Measurements from ENCODE around the gene ITIH6. TPM values are rescaled to one million over a fixed set of nuclear protein-coding genes. Genes with fewer than 3 reads are reported as not detected.
"Not testable (repeated sequence)": the region's sequence is repeated elsewhere in the genome, so short reads cannot be mapped to it uniquely, and the experiment has no call there.

Gene ITIH6, protein sequence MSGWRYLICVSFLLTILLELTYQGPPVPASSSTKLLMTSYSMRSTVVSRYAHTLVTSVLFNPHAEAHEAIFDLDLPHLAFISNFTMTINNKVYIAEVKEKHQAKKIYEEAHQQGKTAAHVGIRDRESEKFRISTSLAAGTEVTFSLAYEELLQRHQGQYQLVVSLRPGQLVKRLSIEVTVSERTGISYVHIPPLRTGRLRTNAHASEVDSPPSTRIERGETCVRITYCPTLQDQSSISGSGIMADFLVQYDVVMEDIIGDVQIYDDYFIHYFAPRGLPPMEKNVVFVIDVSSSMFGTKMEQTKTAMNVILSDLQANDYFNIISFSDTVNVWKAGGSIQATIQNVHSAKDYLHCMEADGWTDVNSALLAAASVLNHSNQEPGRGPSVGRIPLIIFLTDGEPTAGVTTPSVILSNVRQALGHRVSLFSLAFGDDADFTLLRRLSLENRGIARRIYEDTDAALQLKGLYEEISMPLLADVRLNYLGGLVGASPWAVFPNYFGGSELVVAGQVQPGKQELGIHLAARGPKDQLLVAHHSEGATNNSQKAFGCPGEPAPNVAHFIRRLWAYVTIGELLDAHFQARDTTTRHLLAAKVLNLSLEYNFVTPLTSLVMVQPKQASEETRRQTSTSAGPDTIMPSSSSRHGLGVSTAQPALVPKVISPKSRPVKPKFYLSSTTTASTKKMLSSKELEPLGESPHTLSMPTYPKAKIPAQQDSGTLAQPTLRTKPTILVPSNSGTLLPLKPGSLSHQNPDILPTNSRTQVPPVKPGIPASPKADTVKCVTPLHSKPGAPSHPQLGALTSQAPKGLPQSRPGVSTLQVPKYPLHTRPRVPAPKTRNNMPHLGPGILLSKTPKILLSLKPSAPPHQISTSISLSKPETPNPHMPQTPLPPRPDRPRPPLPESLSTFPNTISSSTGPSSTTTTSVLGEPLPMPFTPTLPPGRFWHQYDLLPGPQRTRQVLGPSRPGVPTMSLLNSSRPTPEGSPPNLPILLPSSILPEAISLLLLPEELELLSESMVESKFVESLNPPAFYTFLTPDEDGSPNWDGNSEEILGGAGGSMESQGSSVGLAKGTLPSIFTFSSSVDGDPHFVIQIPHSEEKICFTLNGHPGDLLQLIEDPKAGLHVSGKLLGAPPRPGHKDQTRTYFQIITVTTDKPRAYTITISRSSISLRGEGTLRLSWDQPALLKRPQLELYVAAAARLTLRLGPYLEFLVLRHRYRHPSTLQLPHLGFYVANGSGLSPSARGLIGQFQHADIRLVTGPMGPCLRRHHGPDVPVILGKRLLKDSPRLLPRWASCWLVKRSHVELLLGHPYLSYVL
- total RNA-seq (under 1 TPM; 0.10 to 0.22 TPM), polyA plus RNA-seq (ENCODE audit: insufficient read length in 2 of 2) (under 1 TPM in 1 of 2 donors, not detected in 1; 0.09 TPM)
- long read RNA-seq, donor 1: 0 reads
- long read RNA-seq, donor 2: 0 reads
- long read RNA-seq, donor 3: 0 reads
- long read RNA-seq, donor 4, partial matches to known transcripts: 1,966 of 2,138 reads
- long read RNA-seq, donor 4, other reads (novel, unspliced or antisense): 172 of 2,138 reads

DNA sequence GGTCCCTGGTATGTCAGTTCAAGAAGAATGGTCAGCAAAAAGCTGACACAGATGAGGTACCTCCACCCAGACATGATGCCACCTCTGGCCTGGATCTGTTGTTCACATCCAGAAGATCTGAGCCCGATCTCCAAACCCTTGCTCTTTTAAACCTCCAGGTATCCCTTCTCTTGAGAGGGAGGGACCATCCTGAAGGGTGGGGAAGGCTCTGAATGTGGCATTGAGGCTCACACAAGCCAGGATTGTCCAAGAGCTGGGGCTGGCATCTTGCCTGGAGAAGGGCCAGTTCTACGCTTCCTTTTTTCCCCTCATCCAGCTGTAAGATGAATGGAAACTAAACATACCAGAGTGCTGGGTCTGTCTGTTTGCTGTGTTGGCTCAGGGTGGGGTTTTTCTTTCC is at the start of gene ITIH6:
Gene ITIH6, minus strand, starts transcription at position 119 of the 400 bp plus-strand sequence. Its CDS starts 45 bp downstream, at position 74.
- WGBS (ENCODE audit: insufficient coverage): no CpG with 5 or more reads among the region's 2 CpGs
- Histone ChIP-seq H3K27ac (ENCODE audit: low read depth, low read length) (no peak within 1 kb of the TSS), H3K27me3 (ENCODE audit: control insufficient read depth, insufficient read depth, low read length) (no peaks in the 10 kb centered on the region), H3K9me3 (ENCODE audit: control insufficient read depth, insufficient read depth, low read length) (no peaks in the 10 kb centered on the region), H3K4me1 (ENCODE audit: control insufficient read depth, insufficient read depth, low read length) (no peaks in the 10 kb centered on the region), H3K36me3 (ENCODE audit: control insufficient read depth, insufficient read depth, low read length) (no peaks in the 10 kb centered on the region), H3K4me3 (ENCODE audit: low read depth, low read length) (no peak within 1 kb of the TSS)
- peak in 2 of 6 donors; percentile 12 to 32 for DNase-seq (ENCODE audit: low read depth in 4 of 6, low spot score in 6 of 6)

DNA sequence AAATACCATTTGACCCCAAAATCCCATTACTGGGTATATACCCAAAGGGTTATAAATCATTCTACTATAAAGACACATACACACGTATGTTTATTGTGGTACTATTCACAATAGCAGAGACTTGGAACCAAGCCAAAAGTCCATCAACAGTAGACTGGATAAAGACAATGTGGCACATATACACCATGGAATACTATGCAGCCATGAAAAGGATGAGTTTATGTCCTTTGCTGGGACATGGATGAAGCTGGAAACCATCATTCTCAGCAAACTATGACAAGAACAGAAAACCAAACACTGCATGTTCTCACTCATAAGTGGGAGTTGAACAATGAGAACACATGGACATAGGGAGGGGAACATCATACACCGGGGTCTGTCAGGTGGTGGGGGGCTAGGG is 49.6 kb upstream of the ITIH6 start:
- not testable (repeated sequence) for DNase-seq (ENCODE audit: low read depth in 4 of 6, low spot score in 6 of 6); H3K36me3 ChIP-seq (ENCODE audit: control insufficient read depth, insufficient read depth, low read length); H3K4me3 ChIP-seq (ENCODE audit: low read depth, low read length); H3K27ac ChIP-seq (ENCODE audit: low read depth, low read length); H3K27me3 ChIP-seq (ENCODE audit: control insufficient read depth, insufficient read depth, low read length); H3K9me3 ChIP-seq (ENCODE audit: control insufficient read depth, insufficient read depth, low read length); H3K4me1 ChIP-seq (ENCODE audit: control insufficient read depth, insufficient read depth, low read length)
- no CpG with 5 or more reads among the region's 2 CpGs for WGBS (ENCODE audit: insufficient coverage)

DNA sequence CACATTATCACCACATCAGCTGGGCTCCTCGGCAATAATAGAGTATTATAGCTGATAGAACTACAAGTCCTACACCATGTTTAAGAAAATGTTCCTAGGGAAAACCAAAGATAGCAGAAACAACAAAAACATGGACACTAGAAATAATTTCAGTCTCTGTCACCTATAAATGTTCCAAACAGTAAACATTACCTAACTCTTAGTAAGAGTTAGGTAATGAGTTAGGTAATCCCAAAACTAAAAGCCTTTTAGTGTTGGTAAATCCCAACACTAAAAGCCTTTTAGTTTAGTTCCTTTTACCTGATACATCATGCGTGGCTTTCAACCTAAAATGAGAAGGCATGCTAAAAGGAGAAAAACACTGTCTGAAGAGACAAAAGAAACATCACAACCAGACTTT is 45.0 kb upstream of the ITIH6 start:
- no peak overlapping the region for H3K4me3 ChIP-seq (ENCODE audit: low read depth, low read length)
- no peaks in the 10 kb centered on the region for H3K36me3 ChIP-seq (ENCODE audit: control insufficient read depth, insufficient read depth, low read length)
- no peak for DNase-seq (ENCODE audit: low read depth in 4 of 6, low spot score in 6 of 6)
- no peak overlapping the region for H3K27ac ChIP-seq (ENCODE audit: low read depth, low read length)
- WGBS (ENCODE audit: insufficient coverage): no CpG with 5 or more reads among the region's 2 CpGs
- no peaks in the 10 kb centered on the region for H3K9me3 ChIP-seq (ENCODE audit: control insufficient read depth, insufficient read depth, low read length)
- no peaks in the 10 kb centered on the region for H3K27me3 ChIP-seq (ENCODE audit: control insufficient read depth, insufficient read depth, low read length)
- peaks cover 7% of the 10 kb centered on the region for H3K4me1 ChIP-seq (ENCODE audit: control insufficient read depth, insufficient read depth, low read length)

DNA sequence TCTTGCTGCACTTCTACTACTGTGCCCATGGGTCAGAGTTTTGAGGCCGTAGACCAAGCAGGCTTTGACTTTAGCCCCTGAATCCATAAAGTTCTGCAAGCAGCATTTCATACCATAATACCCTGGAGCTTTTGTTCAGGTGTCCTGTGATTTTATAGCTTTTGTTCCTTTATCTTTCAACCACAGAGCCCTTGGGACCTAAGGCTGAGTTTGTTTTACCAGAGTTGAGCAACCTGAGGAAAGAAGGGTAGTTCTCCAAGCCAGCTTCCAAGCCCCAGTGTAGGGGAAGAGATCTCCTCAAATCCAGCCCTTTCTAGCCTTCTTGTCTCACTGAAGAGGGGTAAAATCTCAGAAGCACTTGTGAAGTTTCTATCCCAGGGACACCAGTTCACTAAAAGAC is 44.6 kb upstream of the ITIH6 start:
- no CpG with 5 or more reads among the region's 1 CpG for WGBS (ENCODE audit: insufficient coverage)

DNA sequence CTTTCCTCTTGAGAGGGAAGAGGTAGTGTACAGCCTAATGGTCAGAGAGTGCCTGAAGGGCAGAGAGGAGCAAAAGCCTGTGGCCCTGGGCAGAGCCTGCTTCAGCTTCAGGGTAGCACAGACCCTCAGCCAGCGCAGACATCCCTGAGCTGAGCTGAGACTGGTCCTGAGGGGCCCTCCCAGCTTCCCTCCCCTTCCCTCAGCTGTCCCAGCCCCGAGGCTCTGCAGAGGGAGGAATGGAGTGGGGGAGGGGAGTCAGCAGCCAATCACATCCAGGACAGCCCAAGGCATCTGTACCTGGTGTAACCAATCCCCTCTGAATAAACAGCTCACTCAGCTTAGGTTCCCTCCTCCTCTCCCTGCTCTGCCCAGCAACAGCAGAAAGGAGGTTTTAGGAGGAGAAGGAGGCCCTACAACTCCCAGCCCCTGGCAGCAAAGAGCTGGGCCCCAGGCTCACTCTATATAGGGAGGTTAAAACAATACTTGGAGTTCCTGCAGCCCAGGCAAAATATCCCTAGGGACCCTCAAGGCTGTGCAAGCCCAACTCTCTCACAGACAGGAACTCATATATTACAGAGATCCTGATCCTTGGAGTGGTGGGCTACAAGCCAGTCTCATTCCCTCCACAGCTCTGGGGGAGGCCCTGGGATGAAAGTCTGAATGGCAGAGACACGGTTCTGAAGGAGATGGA is 43.3 kb upstream of the ITIH6 start:
- H3K4me3 ChIP-seq (ENCODE audit: low read depth, low read length); H3K9me3 ChIP-seq (ENCODE audit: control insufficient read depth, insufficient read depth, low read length); H3K36me3 ChIP-seq (ENCODE audit: control insufficient read depth, insufficient read depth, low read length); H3K4me1 ChIP-seq (ENCODE audit: control insufficient read depth, insufficient read depth, low read length); H3K27me3 ChIP-seq (ENCODE audit: control insufficient read depth, insufficient read depth, low read length): not testable (repeated sequence)
- peak overlapping the region; percentile 61 for H3K27ac ChIP-seq (ENCODE audit: low read depth, low read length)
- peak in 2 of 6 donors; percentile 23 to 39 for DNase-seq (ENCODE audit: low read depth in 4 of 6, low spot score in 6 of 6)
- WGBS (ENCODE audit: insufficient coverage): 29% methylated on average over 1 of the region's 3 CpGs

More for the DNA sequence above, 44.6 kb upstream of the ITIH6 start:
- peaks cover 7% of the 10 kb centered on the region for H3K4me1 ChIP-seq (ENCODE audit: control insufficient read depth, insufficient read depth, low read length)
- H3K4me3 ChIP-seq (ENCODE audit: low read depth, low read length): no peak overlapping the region
- H3K27ac ChIP-seq (ENCODE audit: low read depth, low read length): no peak overlapping the region
- DNase-seq (ENCODE audit: low read depth in 4 of 6, low spot score in 6 of 6): no peak
- H3K27me3 ChIP-seq (ENCODE audit: control insufficient read depth, insufficient read depth, low read length): no peaks in the 10 kb centered on the region
- no peaks in the 10 kb centered on the region for H3K36me3 ChIP-seq (ENCODE audit: control insufficient read depth, insufficient read depth, low read length)
- no peaks in the 10 kb centered on the region for H3K9me3 ChIP-seq (ENCODE audit: control insufficient read depth, insufficient read depth, low read length)

DNA sequence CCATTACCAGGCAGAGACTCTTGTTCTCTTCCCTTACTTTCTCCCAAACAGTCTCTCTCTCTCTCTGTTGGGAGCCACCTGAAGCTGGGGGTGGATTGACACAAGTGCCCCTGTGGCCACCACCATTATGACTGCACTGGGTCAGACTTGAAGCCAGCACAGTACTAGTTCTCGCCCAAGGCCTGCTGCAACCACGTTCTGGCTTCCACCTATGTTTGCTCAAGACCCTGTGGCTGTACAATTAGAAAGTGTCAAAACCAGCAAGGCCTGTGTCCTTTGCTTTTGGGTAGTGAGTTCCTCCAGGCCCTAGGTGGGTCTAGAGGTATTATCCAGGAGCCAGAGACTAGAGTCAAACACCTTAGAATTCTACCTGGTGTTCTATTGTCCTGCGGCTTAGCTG is 40.5 kb upstream of the ITIH6 start:
- no peaks in the 10 kb centered on the region for H3K36me3 ChIP-seq (ENCODE audit: control insufficient read depth, insufficient read depth, low read length)
- H3K4me1 ChIP-seq (ENCODE audit: control insufficient read depth, insufficient read depth, low read length): peaks cover 7% of the 10 kb centered on the region
- DNase-seq (ENCODE audit: low read depth in 4 of 6, low spot score in 6 of 6): no peak
- no peaks in the 10 kb centered on the region for H3K27me3 ChIP-seq (ENCODE audit: control insufficient read depth, insufficient read depth, low read length)
- 96% methylated on average over 3 of the region's 3 CpGs for WGBS (ENCODE audit: insufficient coverage)
- no peak overlapping the region for H3K4me3 ChIP-seq (ENCODE audit: low read depth, low read length)
- H3K9me3 ChIP-seq (ENCODE audit: control insufficient read depth, insufficient read depth, low read length): no peaks in the 10 kb centered on the region
- no peak overlapping the region for H3K27ac ChIP-seq (ENCODE audit: low read depth, low read length)

DNA sequence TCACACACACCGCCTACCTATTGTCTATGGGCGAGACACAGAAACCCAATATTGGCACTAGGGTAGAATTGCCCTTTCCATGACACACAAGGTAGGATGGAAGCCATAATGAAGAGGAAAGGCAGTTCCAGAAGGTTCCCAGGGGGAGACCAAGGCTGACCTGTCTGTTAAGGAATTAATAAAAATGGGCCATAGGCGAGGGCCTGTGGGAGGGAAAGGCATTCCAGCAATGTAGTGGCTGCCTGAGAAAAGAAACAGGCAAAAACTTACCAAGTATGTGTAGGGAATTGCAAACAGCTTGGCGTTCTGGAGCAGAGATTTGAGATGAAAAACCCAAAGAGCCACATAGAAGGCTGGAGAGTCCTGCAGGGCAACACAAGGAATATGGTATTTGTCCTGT is 28.5 kb upstream of the ITIH6 start:
- H3K36me3 ChIP-seq (ENCODE audit: control insufficient read depth, insufficient read depth, low read length): no peaks in the 10 kb centered on the region
- H3K27me3 ChIP-seq (ENCODE audit: control insufficient read depth, insufficient read depth, low read length): no peaks in the 10 kb centered on the region
- H3K27ac ChIP-seq (ENCODE audit: low read depth, low read length): no peak overlapping the region
- 51% methylated on average over 3 of the region's 4 CpGs for WGBS (ENCODE audit: insufficient coverage)
- H3K4me1 ChIP-seq (ENCODE audit: control insufficient read depth, insufficient read depth, low read length): peaks cover 4% of the 10 kb centered on the region
- H3K9me3 ChIP-seq (ENCODE audit: control insufficient read depth, insufficient read depth, low read length): no peaks in the 10 kb centered on the region
- H3K4me3 ChIP-seq (ENCODE audit: low read depth, low read length): no peak overlapping the region
- DNase-seq (ENCODE audit: low read depth in 4 of 6, low spot score in 6 of 6): no peak

DNA sequence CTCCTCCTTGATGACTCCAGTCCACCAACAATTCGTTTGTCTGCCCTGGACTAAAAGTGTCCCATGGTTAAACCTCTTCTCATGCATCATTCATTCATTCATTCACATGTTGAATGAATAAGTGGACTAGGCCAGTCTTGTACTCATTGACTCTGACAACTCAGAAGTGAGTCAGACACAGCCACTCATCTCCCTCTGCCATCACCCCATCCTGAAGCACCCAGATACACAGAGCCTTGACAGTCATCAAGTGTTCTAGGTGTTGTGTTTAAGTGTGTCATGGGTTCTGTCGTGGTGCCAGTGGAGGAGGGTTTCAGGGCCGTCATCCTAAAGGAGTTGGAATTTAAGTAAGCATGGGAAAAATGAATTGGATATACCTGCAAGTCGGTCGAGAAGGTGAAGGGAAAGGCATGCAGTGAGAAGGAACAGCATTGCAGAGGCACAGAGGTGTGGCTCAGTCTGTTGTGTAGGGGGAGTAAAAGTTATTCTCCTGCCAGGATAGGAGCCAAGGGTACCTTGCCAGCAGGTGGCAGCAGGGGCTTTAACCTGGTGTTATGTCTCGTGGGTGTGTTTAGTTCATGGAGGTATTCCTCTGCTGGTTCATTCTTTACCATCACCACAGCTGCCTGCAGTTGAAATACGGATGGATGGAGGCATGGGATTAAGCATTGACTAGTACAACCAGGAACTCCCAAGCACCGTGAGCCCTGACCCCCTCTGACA is 27.8 kb upstream of the ITIH6 start:
- Histone ChIP-seq H3K9me3 (ENCODE audit: control insufficient read depth, insufficient read depth, low read length) (no peaks in the 10 kb centered on the region), H3K36me3 (ENCODE audit: control insufficient read depth, insufficient read depth, low read length) (no peaks in the 10 kb centered on the region), H3K4me3 (ENCODE audit: low read depth, low read length) (no peak overlapping the region), H3K27me3 (ENCODE audit: control insufficient read depth, insufficient read depth, low read length) (no peaks in the 10 kb centered on the region), H3K27ac (ENCODE audit: low read depth, low read length) (no peak overlapping the region), H3K4me1 (ENCODE audit: control insufficient read depth, insufficient read depth, low read length) (peaks cover 4% of the 10 kb centered on the region)
- no peak for DNase-seq (ENCODE audit: low read depth in 4 of 6, low spot score in 6 of 6)
- 57% methylated on average over 7 of the region's 8 CpGs for WGBS (ENCODE audit: insufficient coverage)
